Keratinocyte (primary cell): Measurements from ENCODE around the gene TSHZ1. TPM values are rescaled to one million over a fixed set of nuclear protein-coding genes. Genes with fewer than 3 reads are reported as not detected.

Experiments used
- DNase-seq: peaks from one replicate; pipeline ENCODE4 v3.0.0-alpha.2; 2011; ENCODE audit warnings: low read depth, missing footprints, low spot score
- FAIRE-seq: peaks from 2 replicates; lab custom pipeline; 2011; peaks lifted over from hg19 to GRCh38; lab: Jason Lieb, UNC
- H2AFZ ChIP-seq: 2 replicates; pipeline ENCODE4 v1.6.0; 2012; ENCODE audit warnings: low read length, control low read depth, inconsistent platforms; ENCODE audit not compliant: control insufficient read depth
- H3K27ac ChIP-seq: 2 replicates; pipeline ENCODE4 v1.5.1; 2011; ENCODE audit warnings: low read length; ENCODE audit not compliant: control insufficient read depth, insufficient read depth
- H3K27me3 ChIP-seq: 3 replicates; pipeline ENCODE4 v1.6.0; 2011; ENCODE audit warnings: low read length; ENCODE audit not compliant: control insufficient read depth, insufficient read depth; ENCODE audit errors: extremely low read depth
- H3K36me3 ChIP-seq, 2 experiments: 2 replicates in 1 of 2; 3 replicates in 1 of 2; pipeline ENCODE4 v1.5.1; 2011; ENCODE audit warnings: low read length in 2 of 2, mild to moderate bottlenecking in 1 of 2; ENCODE audit not compliant: control insufficient read depth in 2 of 2, insufficient read depth in 2 of 2; ENCODE audit errors: extremely low read depth in 1 of 2
- H3K4me1 ChIP-seq: 3 replicates; pipeline ENCODE4 v1.5.1; 2011; ENCODE audit warnings: low read length; ENCODE audit not compliant: control insufficient read depth, insufficient read depth; ENCODE audit errors: extremely low read depth
- H3K4me2 ChIP-seq: 3 replicates; pipeline ENCODE4 v1.6.0; 2011; ENCODE audit warnings: low read depth, low read length; ENCODE audit not compliant: control insufficient read depth, insufficient read depth; ENCODE audit errors: extremely low read depth
- H3K4me3 ChIP-seq, 3 experiments: fragments of 200-600 bp in 1 of 3; sonication (generic) in 1 of 3; 2 replicates in 2 of 3; 3 replicates in 1 of 3; pipeline ENCODE4 v1.5.1; 2011 to 2016; ENCODE audit warnings: low read length in 3 of 3, mild to moderate bottlenecking in 3 of 3, control low read depth in 2 of 3, inconsistent platforms in 1 of 3, low read depth in 1 of 3, mixed read lengths in 1 of 3, mixed run types in 1 of 3, moderate library complexity in 1 of 3; ENCODE audit not compliant: control insufficient read depth in 2 of 3, insufficient read depth in 2 of 3; ENCODE audit errors: extremely low read depth in 1 of 3
- H3K79me2 ChIP-seq: 2 replicates; pipeline ENCODE4 v1.6.0; 2012; ENCODE audit warnings: low read length; ENCODE audit not compliant: control insufficient read depth, insufficient read depth
- H3K9ac ChIP-seq: 3 replicates; pipeline ENCODE4 v1.6.0; 2011; ENCODE audit warnings: low read length; ENCODE audit not compliant: control insufficient read depth, insufficient read depth; ENCODE audit errors: extremely low read depth
- H3K9me1 ChIP-seq: 3 replicates; pipeline ENCODE4 v1.6.0; 2011; ENCODE audit warnings: low read length; ENCODE audit not compliant: control insufficient read depth, insufficient read depth; ENCODE audit errors: extremely low read depth
- H3K9me3 ChIP-seq: 2 replicates; pipeline ENCODE4 v1.5.1; 2012; ENCODE audit warnings: low read depth, low read length; ENCODE audit not compliant: control insufficient read depth
- H4K20me1 ChIP-seq: 3 replicates; pipeline ENCODE4 v1.6.0; 2011; ENCODE audit warnings: low read length; ENCODE audit not compliant: control insufficient read depth, insufficient read depth; ENCODE audit errors: extremely low read depth
- CTCF ChIP-seq, 3 experiments: IDR thresholded peaks in 1 of 3; conservative IDR thresholded peaks in 1 of 3; optimal IDR thresholded peaks in 1 of 3; 2 replicates in 2 of 3; 3 replicates in 1 of 3; pipeline versions ENCODE3 to v1.5.1; 2011; ENCODE audit warnings: low read length in 3 of 3, mild to moderate bottlenecking in 3 of 3, moderate library complexity in 2 of 3, control low read depth in 1 of 3, inconsistent platforms in 1 of 3; ENCODE audit not compliant: insufficient read depth in 2 of 3; ENCODE audit errors: extremely low read depth in 1 of 3
- EZH2 ChIP-seq: IDR thresholded peaks from one replicate; pipeline ENCODE4 v1.6.1; 2012; ENCODE audit warnings: inconsistent platforms, mild to moderate bottlenecking, low read length, moderate library complexity
- dilution Hi-C: fragments of 300-500 bp; cut with MboI; formaldehyde crosslinking; loops from one replicate; pipeline ENCODE4 v1.7.0; 2020; ENCODE audit warnings: low sequenced_read_pairs; ENCODE audit not compliant: extremely low pct_ligation_motif_present
- polyA plus RNA-seq, 5 experiments: library from polyadenylated mRNA; depleted of rRNA in 3 of 5; stranded (reverse) in 3 of 5; stranded (forward) in 1 of 5; unstranded in 1 of 5; fragments of >200 nt; gene quantifications; 1 replicate in 1 of 5; 2 replicates in 3 of 5; 3 replicates in 1 of 5; pipeline versions ENCODE4 v1.2.1 to v1.2.3, GENCODE V29; 2011 to 2012; ENCODE audit warnings: missing spikeins in 2 of 5, low read depth in 1 of 5, low replicate concordance in 1 of 5

Gene TSHZ1
- polyA plus RNA-seq, 1 donor (not counting 4 experiments of a cell fraction or from before 2014, with no cell fraction given), result 2.2 TPM

- H3K36me3 ChIP-seq, result peaks cover 2 to 7% of the 10 kb centered on the region in 2 experiments
- FAIRE-seq (no peak), DNase-seq (no peak)
- H3K79me2 ChIP-seq, result peaks cover 52% of the 10 kb centered on the region
- peak overlapping the region; percentile 37 for H3K9ac ChIP-seq
- peak overlapping the region; percentile 66 for H3K4me2 ChIP-seq
- H3K27ac ChIP-seq, result no peak overlapping the region
- no peaks in the 10 kb centered on the region for H3K27me3 ChIP-seq
- H2AFZ ChIP-seq, result peak overlapping the region; percentile 51
- TF ChIP-seq EZH2, result no peak
- TF ChIP-seq CTCF (optimal IDR thresholded peaks at IDR 0.05 in 1 of 3, IDR thresholded peaks at IDR 0.05 in 1 of 3, conservative IDR thresholded peaks at IDR 0.05 in 1 of 3; ENCODE audit: extremely low read depth in 1 of 3, insufficient read depth in 2 of 3, low read length in 3 of 3), result no peak
- H4K20me1 ChIP-seq, result no peaks in the 10 kb centered on the region
- peak overlapping the region; percentile 5 to 46 (median 44) for H3K4me3 ChIP-seq
- H3K9me1 ChIP-seq, result no peaks in the 10 kb centered on the region
- dilution Hi-C loops, result no loop called here
- no peaks in the 10 kb centered on the region for H3K9me3 ChIP-seq
- peaks cover 21% of the 10 kb centered on the region for H3K4me1 ChIP-seq
These were observed 5.7 kb upstream of the TSHZ1 start for GRCh38 chr18:75204732-75205513.

GRCh38 chr18:75205514-75206132, 5.0 kb upstream of the TSHZ1 start:
- no peak for FAIRE-seq
- dilution Hi-C loops, result no loop called here
- peaks cover 52% of the 10 kb centered on the region for H3K79me2 ChIP-seq
- no peaks in the 10 kb centered on the region for H3K9me3 ChIP-seq
- TF ChIP-seq EZH2 (no peak), CTCF (optimal IDR thresholded peaks at IDR 0.05 in 1 of 3, IDR thresholded peaks at IDR 0.05 in 1 of 3, conservative IDR thresholded peaks at IDR 0.05 in 1 of 3; ENCODE audit: extremely low read depth in 1 of 3, insufficient read depth in 2 of 3, low read length in 3 of 3) (no peak)
- no peaks in the 10 kb centered on the region for H4K20me1 ChIP-seq
- no peak for DNase-seq
- peaks cover 26% of the 10 kb centered on the region for H3K4me1 ChIP-seq
- no peak overlapping the region for H3K27ac ChIP-seq
- H2AFZ ChIP-seq, result no peak overlapping the region
- no peak overlapping the region for H3K9ac ChIP-seq
- no peak overlapping the region for H3K4me2 ChIP-seq
- H3K27me3 ChIP-seq, result no peaks in the 10 kb centered on the region
- no peaks in the 10 kb centered on the region for H3K9me1 ChIP-seq
- H3K36me3 ChIP-seq, result peaks cover 0 to 2% of the 10 kb centered on the region in 2 experiments
- no peak overlapping the region for H3K4me3 ChIP-seq
